Stimulated activated CD4-positive, alpha-beta T cell treated with anti-CD3 and anti-CD28 coated beads, Interleukin-2, amount 100 ng/mL, for 4 hours (primary cell): ENCODE measurements around the gene OR2F2.

Experiments
- DNase-seq: peaks from one replicate; pipeline ENCODE4 v3.0.0-alpha.2; 2020; ENCODE audit warnings: low read depth

OR2F2 gene, protein sequence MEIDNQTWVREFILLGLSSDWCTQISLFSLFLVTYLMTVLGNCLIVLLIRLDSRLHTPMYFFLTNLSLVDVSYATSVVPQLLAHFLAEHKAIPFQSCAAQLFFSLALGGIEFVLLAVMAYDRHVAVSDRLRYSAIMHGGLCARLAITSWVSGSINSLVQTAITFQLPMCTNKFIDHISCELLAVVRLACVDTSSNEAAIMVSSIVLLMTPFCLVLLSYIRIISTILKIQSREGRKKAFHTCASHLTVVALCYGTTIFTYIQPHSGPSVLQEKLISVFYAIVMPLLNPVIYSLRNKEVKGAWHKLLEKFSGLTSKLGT

GRCh38 chr7:143934526-143935325 lies at the start of gene OR2F2:
Gene OR2F2, plus strand, starts transcription at chr7:143935233. Its CDS starts 0 bp downstream, at chr7:143935233.
- no peak for DNase-seq

DNA sequence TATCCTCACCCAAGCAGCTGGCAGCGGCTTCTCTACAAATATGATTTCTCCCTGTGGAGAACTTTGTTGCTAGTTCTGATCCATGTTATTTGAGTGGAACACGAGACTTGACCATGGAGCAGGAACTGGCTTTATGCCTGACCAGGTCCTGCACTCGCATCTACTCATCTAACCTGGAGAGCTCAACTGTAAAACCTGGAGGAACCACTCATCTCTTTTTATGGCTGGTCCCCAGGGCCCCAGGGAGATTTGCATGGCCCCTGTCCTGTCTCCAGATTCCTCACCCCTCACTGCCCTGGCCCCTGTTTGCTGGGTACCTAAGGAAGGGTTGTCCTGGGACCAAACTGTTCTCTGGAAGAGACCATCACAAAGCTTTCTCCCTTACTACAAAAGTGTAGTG lies 49.1 kb upstream of the OR2F2 start:
- no peak for DNase-seq

DNA sequence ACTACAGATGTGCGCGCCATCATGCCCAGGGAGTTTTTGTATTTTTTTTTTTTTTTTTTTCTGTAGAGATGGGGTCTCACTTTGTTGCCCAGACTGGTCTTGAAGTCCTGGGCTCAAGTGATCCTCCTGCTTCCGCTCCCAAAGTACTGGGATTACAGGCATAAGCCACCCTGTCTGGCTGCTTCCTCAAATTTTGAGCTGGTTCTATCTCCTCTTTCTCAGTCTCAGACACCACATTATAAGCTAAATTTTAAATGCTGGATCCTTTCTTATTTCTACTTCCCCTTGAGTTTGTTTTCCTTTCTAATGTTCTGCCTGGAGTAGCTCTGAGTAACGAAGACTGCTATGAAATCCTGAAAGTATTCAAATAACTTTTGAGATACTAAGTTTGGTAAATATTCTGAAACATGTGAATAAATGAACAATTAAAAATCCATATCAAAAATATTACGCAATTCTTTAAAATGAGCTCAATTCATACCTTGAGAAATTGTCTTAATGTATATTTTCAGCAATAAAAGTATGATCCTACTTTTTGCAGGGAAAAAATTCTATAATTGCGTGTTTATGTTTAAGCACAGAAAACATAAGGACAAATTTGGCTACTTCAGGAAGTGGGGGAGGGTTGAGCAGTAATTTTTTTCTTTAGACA lies 48.1 kb upstream of the OR2F2 start:
- no peak for DNase-seq

- no peak for DNase-seq
Observed at GRCh38 chr7:143889068-143889467, 46.0 kb upstream of the OR2F2 start.

DNA sequence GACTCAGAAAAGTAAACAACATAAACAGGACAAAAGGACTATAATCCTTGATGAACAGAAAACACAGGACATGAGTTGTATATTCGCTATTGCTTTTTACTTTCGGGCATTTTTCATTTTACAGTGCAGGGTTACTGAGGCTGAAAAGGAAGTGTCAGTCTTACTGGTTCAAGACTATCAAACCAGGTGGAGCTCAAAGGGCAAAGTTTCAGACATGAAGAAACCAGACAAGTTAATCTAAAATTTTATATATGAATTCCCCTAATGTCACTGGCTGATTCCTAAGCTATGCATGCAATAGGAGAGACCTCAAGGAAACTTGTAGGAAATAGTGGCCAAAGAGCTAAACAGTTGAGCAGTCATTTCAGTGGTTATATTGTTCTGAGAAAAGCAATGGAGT lies 44.5 kb upstream of the OR2F2 start:
- no peak for DNase-seq

DNA sequence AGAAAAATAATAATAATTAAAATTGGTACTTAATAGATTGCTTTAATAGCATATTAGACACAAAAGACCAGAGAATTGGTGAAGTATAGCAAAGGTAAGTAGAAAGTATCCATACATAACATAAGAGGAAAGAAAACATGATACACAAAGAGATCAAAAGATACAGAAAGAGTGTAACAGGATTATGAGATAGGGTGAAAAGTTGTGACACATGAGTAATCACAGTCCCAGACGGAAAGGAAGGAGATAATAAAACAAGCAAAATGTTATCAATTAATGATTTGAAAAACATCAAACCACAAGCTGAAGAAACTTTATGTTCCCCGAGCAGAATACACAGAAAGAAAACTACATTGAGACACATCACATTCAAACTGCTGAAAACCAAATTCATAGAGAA lies 43.6 kb upstream of the OR2F2 start:
- DNase-seq: no peak

DNA sequence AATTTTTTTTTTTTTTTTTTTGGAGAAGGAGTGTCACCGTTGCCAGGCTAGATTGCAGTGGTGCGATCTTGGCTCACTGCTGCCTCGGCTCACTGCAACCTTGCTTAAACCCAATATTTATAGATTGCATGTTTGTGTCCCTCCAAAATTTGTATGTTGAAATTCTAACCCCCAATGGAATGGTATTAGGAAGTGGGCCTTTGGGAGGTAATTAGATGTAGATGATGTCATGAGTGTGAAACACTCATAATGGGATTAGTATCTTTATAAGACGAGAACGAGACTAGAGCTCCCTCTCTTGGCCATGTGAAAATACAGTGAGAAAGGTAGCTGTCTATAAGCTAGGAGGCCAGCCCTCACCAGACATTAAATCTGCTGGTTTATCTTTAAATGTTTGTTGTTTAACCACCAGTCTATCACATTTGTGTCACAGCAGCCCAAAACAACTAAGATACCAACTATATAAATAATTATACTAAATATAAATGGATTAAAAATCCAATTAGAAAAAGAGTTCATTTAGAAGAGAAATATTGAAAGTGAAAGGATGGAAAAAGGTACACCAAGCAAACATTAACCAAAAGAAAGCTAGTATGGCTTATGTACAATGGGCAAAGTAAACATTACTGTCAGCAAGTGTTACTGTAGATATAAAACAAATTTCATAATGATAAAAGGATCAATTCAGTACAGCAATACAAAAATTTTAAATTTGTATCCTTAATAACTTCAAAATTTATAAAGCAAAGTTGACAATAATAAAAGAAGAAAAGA lies 42.3 kb upstream of the OR2F2 start:
- DNase-seq: no peak

DNA sequence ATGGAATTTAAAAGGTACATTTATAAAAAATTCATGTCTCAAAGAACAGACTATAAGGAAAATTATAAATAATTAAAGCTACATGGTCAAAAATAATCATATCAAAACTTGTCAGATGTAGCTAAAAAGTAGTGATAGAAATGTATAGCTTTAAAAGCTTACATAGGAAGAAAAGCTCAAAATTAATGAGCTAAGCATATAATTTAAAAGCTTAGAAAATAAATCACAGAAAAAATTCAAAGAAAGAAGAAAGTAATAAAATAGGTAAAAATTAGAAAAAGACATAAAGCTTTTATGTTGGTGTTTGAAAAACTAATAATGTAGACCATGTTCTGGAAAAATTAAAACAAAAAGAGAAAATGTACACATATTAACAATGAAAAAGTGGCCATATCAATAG lies 38.4 kb upstream of the OR2F2 start:
- no peak for DNase-seq

- no peak for DNase-seq
Observed at GRCh38 chr7:143898810-143899209, 36.2 kb upstream of the OR2F2 start.

GRCh38 chr7:143900230-143900766 lies 34.7 kb upstream of the OR2F2 start:
- no peak for DNase-seq

DNA sequence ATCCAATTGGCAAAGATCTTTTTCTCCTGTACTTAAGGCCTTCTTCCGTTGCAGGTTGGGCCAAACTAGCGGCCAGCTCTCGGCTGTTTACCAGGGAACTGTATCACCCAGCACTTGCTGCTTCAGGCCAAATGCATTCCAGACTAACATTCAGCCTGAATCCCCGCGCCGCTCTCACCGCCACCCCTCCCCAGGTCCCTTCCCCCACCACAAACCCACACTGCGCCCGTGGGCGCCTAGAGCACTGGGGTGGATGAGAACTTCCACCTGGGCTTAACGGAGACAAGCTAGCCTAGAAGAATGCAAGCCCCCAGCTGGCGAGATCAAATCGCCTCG lies 33.7 kb upstream of the OR2F2 start:
- no peak for DNase-seq

- DNase-seq: peak; percentile 82
Observed at GRCh38 chr7:143901668-143902331, 33.2 kb upstream of the OR2F2 start, which contains the start of gene TCAF1. Gene TCAF1, minus strand, starts transcription at chr7:143902176. Its CDS starts 25,568 bp downstream, at chr7:143876608.

GRCh38 chr7:143902332-143902899 lies 32.6 kb upstream of the OR2F2 start:
- DNase-seq: no peak

DNA sequence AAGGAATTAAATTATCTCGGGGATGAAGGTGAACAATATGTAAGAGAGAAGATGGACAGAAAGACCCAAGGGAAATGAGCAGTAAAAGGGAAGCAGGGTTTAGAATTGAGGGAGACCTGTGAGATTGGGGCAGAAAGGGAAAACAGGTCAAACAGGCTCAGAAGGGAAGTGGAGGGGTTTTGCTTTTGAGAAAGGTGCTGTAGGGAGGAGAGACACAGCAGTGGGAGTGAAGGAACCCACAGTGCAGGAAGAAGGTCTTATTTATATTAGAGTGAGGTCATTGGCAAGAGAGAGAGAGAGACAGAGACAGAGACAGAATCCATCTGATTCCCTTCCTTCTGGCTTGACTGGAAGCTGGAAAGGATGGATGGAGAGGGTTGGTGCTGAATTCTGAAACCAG lies 29.5 kb upstream of the OR2F2 start:
- DNase-seq: no peak

- DNase-seq: no peak
Observed at GRCh38 chr7:143906151-143906550, 28.9 kb upstream of the OR2F2 start.

DNA sequence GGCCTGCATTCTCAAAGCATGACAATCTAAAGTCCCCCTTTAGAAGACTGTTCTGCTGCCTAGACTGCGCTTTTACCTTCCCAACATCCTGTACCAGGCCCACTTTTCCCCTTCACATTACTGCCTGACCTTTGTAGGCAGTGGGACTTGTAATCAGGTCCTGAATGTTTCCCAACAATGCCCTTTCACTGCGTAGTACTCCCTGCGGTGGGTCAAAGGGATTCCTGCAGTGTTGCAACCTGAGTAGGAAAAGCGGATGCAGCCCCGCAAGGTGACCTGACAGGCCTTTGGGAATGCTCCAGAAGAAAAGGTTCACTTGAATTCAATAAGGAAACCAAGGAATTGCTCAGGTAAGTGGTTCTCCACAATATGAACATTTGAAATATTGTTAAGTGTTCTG lies 28.1 kb upstream of the OR2F2 start:
- no peak for DNase-seq

DNA sequence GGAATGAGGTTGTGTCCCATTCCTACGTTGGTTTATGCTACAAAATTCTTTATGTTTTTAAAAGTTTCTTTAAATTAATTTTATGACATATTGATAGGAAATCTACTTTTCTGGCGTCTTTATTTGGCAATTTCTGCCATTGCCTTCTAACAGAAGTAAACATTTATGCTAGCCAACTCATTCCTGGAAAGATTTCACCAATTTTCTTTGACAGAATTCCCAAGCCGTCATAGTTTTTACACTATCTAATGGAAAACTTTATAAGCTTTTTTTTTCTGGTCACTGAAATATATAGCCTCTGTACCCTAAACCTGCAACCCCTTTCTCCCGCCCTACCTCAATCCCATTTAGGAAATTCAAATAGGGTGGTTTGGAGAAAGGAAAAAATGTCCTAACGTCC lies 26.9 kb upstream of the OR2F2 start:
- DNase-seq: no peak

GRCh38 chr7:143909863-143910262 lies 25.2 kb upstream of the OR2F2 start:
- DNase-seq: no peak

DNA sequence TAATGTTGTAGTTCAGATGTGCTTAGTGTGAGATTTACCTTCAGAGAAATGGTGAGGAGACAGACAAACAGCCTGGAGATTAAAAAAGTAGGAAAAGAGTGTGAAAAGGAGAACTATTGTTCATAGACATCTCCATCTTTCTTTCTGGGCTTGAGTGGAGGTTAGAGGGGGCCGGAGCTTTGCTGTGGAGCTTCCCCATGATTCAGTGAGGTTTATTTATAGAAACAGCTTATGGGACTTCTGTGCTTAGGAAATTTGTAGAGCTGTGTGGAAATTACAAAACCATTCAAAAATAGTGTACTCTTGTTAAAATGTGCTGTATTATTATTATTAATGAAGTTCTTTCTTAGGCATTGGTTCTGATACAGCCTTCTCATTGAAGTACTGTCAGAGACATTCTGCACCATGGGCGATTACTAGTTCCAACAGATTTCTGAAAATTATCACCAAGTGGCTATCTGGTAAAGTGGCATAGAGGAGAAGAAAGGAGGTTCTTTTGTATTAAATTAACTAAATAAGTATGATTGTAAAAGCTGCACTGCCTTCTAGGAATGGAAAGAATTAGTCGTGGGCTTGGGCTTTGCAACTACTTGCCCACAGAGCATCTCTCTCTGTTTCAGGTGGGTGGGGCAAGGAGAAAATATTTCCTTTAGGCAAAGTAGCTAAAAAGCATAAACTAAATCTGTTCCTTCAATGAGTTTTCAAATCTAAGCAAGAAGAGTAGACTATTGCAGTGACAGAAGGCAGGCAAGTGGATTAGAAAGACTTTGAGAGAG lies 24.4 kb upstream of the OR2F2 start:
- no peak for DNase-seq

DNA sequence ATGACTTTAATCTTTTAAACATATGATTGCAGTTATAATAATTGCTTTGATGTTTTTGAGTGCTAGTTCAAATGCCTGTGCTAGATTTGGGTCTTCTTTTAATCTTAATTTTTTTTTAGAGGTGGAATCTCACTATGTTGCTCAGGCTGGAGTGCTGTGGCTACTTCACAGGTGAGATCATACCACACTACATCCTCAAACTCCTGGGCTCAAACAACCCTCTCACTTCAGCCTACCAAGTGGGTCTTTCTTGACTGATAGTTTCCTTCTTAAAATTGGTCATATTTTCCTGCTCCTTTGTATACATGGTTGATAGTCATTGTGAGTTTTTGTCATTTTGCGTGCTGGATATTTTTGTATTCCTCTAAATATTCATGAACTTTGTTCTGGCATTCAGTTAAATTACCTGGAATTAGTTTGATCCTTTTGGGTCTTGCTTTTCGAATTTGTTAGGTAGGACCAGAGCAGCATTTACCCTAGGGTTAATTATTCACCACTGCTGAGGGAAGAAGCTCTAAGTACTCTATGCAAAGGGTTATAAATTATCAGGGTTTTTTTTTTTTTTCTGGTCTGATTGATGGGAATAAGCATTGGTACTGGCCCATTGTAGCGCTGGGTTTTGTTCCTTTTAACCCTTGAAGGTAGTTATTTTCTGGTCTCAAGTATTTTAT lies 21.0 kb upstream of the OR2F2 start:
- no peak for DNase-seq
